ENCODE results near the gene SLC17A9. TPM values are rescaled to one million over a fixed set of nuclear protein-coding genes. Genes with fewer than 3 reads are reported as not detected.

SLC17A9 gene
- total and polyA plus RNA-seq, 7 experiments from 2014 or later, result 0.44 to 12.6 (median 3.5) TPM

GRCh38 chr20:62980970-62981369, 28.5 kb downstream of the SLC17A9 start:
- CTCF ChIA-PET, result interaction anchor here (1.1 to 4.0 kb wide), 2 partner anchors 28 to 63 kb away, joined by 3 to 15 read pairs; no protein-coding TSS in a partner anchor

DNA sequence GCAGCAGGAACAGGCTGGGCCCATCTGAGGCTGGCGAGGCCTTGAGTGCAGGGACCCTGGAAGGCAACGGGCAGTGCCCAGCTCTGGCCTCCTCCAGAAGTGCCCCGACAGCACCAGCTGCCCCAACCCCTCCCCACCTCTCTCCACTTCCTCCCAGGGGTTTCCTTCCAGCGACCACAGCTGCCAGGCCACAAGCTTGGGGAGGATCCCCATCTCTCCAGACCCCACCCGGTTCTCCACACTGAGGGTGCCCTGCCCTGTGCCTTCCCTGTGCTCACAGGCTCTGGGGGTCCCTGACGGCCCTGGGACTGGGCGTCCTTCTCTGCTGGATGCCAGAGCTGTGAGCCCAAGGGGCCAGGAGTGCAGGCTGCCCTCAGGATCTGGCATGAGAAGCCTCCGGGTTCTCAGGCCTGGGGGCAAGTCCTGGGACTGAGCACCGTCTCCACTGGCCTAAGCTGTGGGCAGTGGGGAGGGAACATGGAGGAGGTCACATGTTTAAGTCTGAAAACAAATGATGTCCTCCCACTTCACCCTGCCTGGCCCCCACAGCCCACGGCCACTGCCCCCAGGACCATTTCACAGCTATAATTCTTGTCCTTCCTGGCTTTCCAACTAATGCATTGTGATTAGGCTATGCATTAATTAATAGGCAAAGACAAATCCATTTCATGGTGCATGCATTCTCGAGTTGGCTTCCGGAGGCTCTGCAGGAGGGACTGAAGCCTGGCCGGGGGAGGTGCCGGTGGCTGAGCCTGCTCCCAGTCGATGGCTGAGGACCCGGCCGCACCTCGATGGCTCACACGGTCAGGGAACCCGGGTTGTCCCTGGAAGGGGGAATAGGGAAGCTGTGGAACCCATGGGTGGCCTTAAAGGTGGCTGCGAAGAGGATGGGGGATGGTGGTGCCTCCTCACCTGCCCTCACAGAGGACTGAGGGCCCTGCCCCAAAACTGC, 29.9 kb downstream of the SLC17A9 start:
- no peaks in the 10 kb centered on the region for H3K9me3 ChIP-seq (ENCODE audit: control insufficient read depth in 2 of 3, low read length in 3 of 3)
- H3K36me3 ChIP-seq (ENCODE audit: control insufficient read depth in 2 of 3, insufficient read depth in 3 of 3, low read length in 3 of 3), result no peaks in the 10 kb centered on the region
- Mint-ChIP-seq H3K27me3 (peaks cover 5 to 53% (median 26%) of the 10 kb centered on the region in 5 donors), H3K9me3 (no peaks in the 10 kb centered on the region), H3K27ac (peak overlapping the region in 2 of 9 donors; percentile 10 to 38), H3K36me3 (no peaks in the 10 kb centered on the region), H3K4me1 (peaks cover 16 to 48% (median 31%) of the 10 kb centered on the region in 7 donors), H3K4me3 (peak overlapping the region in 3 of 10 donors; percentile 9 to 26 (median 16))
- intact Hi-C loops (cut with micrococcal nuclease), result no loop called here
- no peak overlapping the region for H3K27ac ChIP-seq (ENCODE audit: low read depth, low read length)
- DNase-seq, result no peak
- H3K4me1 ChIP-seq (ENCODE audit: control insufficient read depth in 2 of 2, insufficient read depth in 2 of 2, low read length in 2 of 2), result peaks cover 23 to 43% of the 10 kb centered on the region in 2 donors
- ChIA-PET CTCF (no interaction called here), POLR2A (no interaction called here)
- ATAC-seq, result no peak
- H3K4me3 ChIP-seq (ENCODE audit: low read length), result no peak overlapping the region
- peaks cover 3 to 18% of the 10 kb centered on the region in 2 donors for H3K27me3 ChIP-seq (ENCODE audit: control insufficient read depth in 2 of 2, insufficient read depth in 2 of 2, low read length in 2 of 2)

More at GRCh38 chr20:62980970-62981369, 28.5 kb downstream of the SLC17A9 start:
- Mint-ChIP-seq H3K27me3 (peaks cover 5 to 62% (median 30%) of the 10 kb centered on the region in 5 donors), H3K4me3 (peak overlapping the region in 9 of 10 donors; percentile 25 to 75 (median 68)), H3K9me3 (no peaks in the 10 kb centered on the region), H3K27ac (peak overlapping the region in 5 of 9 donors; percentile 12 to 76 (median 45)), H3K36me3 (no peaks in the 10 kb centered on the region), H3K4me1 (peaks cover 16 to 55% (median 33%) of the 10 kb centered on the region in 7 donors)
- Histone ChIP-seq H3K4me1 (ENCODE audit: control insufficient read depth in 2 of 2, insufficient read depth in 2 of 2, low read length in 2 of 2) (peaks cover 31 to 46% of the 10 kb centered on the region in 2 donors), H3K4me3 (ENCODE audit: low read length) (no peak overlapping the region), H3K36me3 (ENCODE audit: control insufficient read depth in 2 of 3, insufficient read depth in 3 of 3, low read length in 3 of 3) (no peaks in the 10 kb centered on the region), H3K27me3 (ENCODE audit: control insufficient read depth in 2 of 2, insufficient read depth in 2 of 2, low read length in 2 of 2) (peaks cover 9 to 18% of the 10 kb centered on the region in 2 donors), H3K9me3 (ENCODE audit: control insufficient read depth in 2 of 3, low read length in 3 of 3) (no peaks in the 10 kb centered on the region), H3K27ac (ENCODE audit: low read depth, low read length) (no peak overlapping the region)
- intact Hi-C loops (cut with micrococcal nuclease), result no loop called here
- peak in 7 of 9 donors; percentile 38 to 82 (median 63) for DNase-seq
- POLR2A ChIA-PET, result interaction anchor here (0.9 to 1.0 kb wide), 2 partner anchors 16 to 28 kb away, joined by 3 read pairs; no protein-coding TSS in a partner anchor
- peak; percentile 41 for ATAC-seq

- Mint-ChIP-seq H3K27ac (peak overlapping the region in 2 of 9 donors; percentile 58 to 60), H3K27me3 (peaks cover 0 to 50% (median 26%) of the 10 kb centered on the region in 5 donors), H3K4me3 (peak overlapping the region in 2 of 10 donors; percentile 29 to 56), H3K9me3 (no peaks in the 10 kb centered on the region), H3K4me1 (peaks cover 11 to 40% (median 25%) of the 10 kb centered on the region in 7 donors), H3K36me3 (no peaks in the 10 kb centered on the region)
- intact Hi-C loops (cut with micrococcal nuclease), result no loop called here
- H3K9me3 ChIP-seq (ENCODE audit: control insufficient read depth in 2 of 3, low read length in 3 of 3), result no peaks in the 10 kb centered on the region
- H3K36me3 ChIP-seq (ENCODE audit: control insufficient read depth in 2 of 3, insufficient read depth in 3 of 3, low read length in 3 of 3), result no peaks in the 10 kb centered on the region
- peaks cover 3 to 18% of the 10 kb centered on the region in 2 donors for H3K27me3 ChIP-seq (ENCODE audit: control insufficient read depth in 2 of 2, insufficient read depth in 2 of 2, low read length in 2 of 2)
- no peak overlapping the region for H3K4me3 ChIP-seq (ENCODE audit: low read length)
- H3K27ac ChIP-seq (ENCODE audit: low read depth, low read length), result no peak overlapping the region
- ATAC-seq (no peak), DNase-seq (no peak)
- ChIA-PET POLR2A (no interaction called here), CTCF (no interaction called here)
- H3K4me1 ChIP-seq (ENCODE audit: control insufficient read depth in 2 of 2, insufficient read depth in 2 of 2, low read length in 2 of 2), result peaks cover 15 to 35% of the 10 kb centered on the region in 2 donors
These were observed 30.7 kb downstream of the SLC17A9 start for GRCh38 chr20:62983210-62983609.

DNA sequence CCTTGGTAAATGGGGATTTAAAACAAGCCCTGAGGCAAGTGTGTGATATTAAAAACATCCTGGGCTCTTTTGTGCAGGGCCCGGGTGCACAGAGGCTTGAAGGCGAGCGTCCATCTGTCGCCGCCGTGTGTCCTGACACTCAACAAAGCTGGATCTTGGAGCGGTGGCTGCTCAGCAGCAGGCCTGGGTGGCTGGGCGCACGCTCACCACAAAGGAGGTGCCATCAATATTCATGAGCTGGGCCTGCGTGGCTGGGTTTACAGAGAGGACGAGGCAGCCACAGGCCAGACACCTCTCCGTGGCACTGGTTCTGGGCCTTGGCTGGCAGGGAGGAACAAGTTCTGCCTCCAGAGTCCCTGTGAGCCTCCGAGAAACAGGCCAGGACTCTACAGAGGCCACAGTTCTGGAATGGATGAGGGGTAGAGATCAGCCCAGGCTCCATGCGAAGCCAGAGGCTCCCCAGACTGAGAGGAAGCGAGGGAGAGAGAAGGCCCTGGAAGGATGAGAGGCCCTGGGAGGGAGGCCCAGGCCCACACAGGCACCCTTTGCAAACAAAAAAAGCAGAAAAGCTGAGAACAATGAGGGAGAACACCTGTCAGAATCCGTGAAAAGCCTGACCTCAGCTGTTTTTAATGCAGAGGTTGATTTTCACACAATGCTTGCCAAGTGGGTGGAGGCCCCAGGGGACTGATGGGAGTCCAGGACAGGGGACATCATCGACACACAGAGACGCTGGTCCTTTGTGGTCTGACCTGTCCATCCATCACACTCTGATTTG, 32.3 kb downstream of the SLC17A9 start:
- H3K9me3 Mint-ChIP-seq, result no peaks in the 10 kb centered on the region
- no peak for ATAC-seq
- CTCF ChIA-PET, result no interaction called here

DNA sequence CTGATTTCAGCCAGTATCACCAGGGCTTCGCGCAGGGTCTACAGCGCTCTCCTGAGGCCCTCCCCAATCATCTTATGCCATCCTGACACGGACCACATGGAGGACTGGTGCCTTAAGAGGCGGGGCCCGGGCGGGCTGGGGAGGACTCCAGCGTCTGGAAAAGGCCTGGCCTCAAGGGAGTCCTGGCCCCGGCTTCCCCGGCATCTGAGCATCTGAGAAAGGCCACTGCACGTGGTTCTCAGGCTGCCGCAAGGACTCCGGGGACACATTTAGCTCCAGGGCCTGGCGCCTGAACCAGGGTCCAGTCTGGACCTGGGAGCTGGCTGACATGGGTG, 32.9 kb downstream of the SLC17A9 start:
- Histone ChIP-seq H3K27me3 (ENCODE audit: control insufficient read depth in 2 of 2, insufficient read depth in 2 of 2, low read length in 2 of 2) (peaks cover 0 to 2% of the 10 kb centered on the region in 2 donors), H3K9me3 (ENCODE audit: control insufficient read depth in 2 of 3, low read length in 3 of 3) (no peaks in the 10 kb centered on the region), H3K27ac (ENCODE audit: low read depth, low read length) (no peak overlapping the region), H3K4me3 (ENCODE audit: low read length) (no peak overlapping the region), H3K4me1 (ENCODE audit: control insufficient read depth in 2 of 2, insufficient read depth in 2 of 2, low read length in 2 of 2) (peaks cover 11 to 18% of the 10 kb centered on the region in 2 donors), H3K36me3 (ENCODE audit: control insufficient read depth in 2 of 3, insufficient read depth in 3 of 3, low read length in 3 of 3) (no peaks in the 10 kb centered on the region)
- Mint-ChIP-seq H3K4me1 (peaks cover 11 to 28% (median 21%) of the 10 kb centered on the region in 7 donors), H3K36me3 (no peaks in the 10 kb centered on the region), H3K27me3 (peaks cover 0 to 31% (median 14%) of the 10 kb centered on the region in 5 donors), H3K9me3 (no peaks in the 10 kb centered on the region), H3K4me3 (no peak overlapping the region), H3K27ac (no peak overlapping the region)
- POLR2A ChIA-PET, result no interaction called here
- ATAC-seq (no peak), DNase-seq (no peak)
- intact Hi-C loops (cut with micrococcal nuclease), result no loop called here
- CTCF ChIA-PET, result no interaction called here

More for the DNA sequence above, 32.3 kb downstream of the SLC17A9 start:
- Mint-ChIP-seq H3K36me3 (no peaks in the 10 kb centered on the region), H3K4me3 (no peak overlapping the region), H3K27ac (peak overlapping the region in 2 of 9 donors; percentile 20 to 24), H3K27me3 (peaks cover 0 to 37% (median 16%) of the 10 kb centered on the region in 5 donors), H3K4me1 (peaks cover 11 to 33% (median 24%) of the 10 kb centered on the region in 7 donors)
- no peak overlapping the region for H3K4me3 ChIP-seq (ENCODE audit: low read length)
- H3K36me3 ChIP-seq (ENCODE audit: control insufficient read depth in 2 of 3, insufficient read depth in 3 of 3, low read length in 3 of 3), result no peaks in the 10 kb centered on the region
- intact Hi-C loops (cut with micrococcal nuclease), result no loop called here
- peaks cover 11 to 24% of the 10 kb centered on the region in 2 donors for H3K4me1 ChIP-seq (ENCODE audit: control insufficient read depth in 2 of 2, insufficient read depth in 2 of 2, low read length in 2 of 2)
- H3K9me3 ChIP-seq (ENCODE audit: control insufficient read depth in 2 of 3, low read length in 3 of 3), result no peaks in the 10 kb centered on the region
- peaks cover under 1 to 7% of the 10 kb centered on the region in 2 donors for H3K27me3 ChIP-seq (ENCODE audit: control insufficient read depth in 2 of 2, insufficient read depth in 2 of 2, low read length in 2 of 2)
- DNase-seq, result no peak
- POLR2A ChIA-PET, result no interaction called here
- H3K27ac ChIP-seq (ENCODE audit: low read depth, low read length), result no peak overlapping the region

- Histone ChIP-seq H3K36me3 (ENCODE audit: control insufficient read depth in 2 of 3, insufficient read depth in 3 of 3, low read length in 3 of 3) (no peaks in the 10 kb centered on the region), H3K27ac (ENCODE audit: low read depth, low read length) (no peak overlapping the region), H3K4me3 (ENCODE audit: low read length) (no peak overlapping the region), H3K27me3 (ENCODE audit: control insufficient read depth in 2 of 2, insufficient read depth in 2 of 2, low read length in 2 of 2) (peaks cover 0 to 2% of the 10 kb centered on the region in 2 donors), H3K9me3 (ENCODE audit: control insufficient read depth in 2 of 3, low read length in 3 of 3) (no peaks in the 10 kb centered on the region), H3K4me1 (ENCODE audit: control insufficient read depth in 2 of 2, insufficient read depth in 2 of 2, low read length in 2 of 2) (peaks cover 11% of the 10 kb centered on the region in 2 donors)
- no peak for DNase-seq
- Mint-ChIP-seq H3K4me1 (peaks cover 5 to 23% (median 14%) of the 10 kb centered on the region in 7 donors), H3K27me3 (peaks cover 0 to 29% (median 9%) of the 10 kb centered on the region in 5 donors), H3K27ac (no peak overlapping the region), H3K4me3 (no peak overlapping the region), H3K9me3 (no peaks in the 10 kb centered on the region), H3K36me3 (no peaks in the 10 kb centered on the region)
- intact Hi-C loops (cut with micrococcal nuclease), result no loop called here
- POLR2A ChIA-PET, result no interaction called here
- ATAC-seq, result no peak
- CTCF ChIA-PET, result no interaction called here
These were observed 33.8 kb downstream of the SLC17A9 start for GRCh38 chr20:62986257-62986800.
